HG02571 (cell line): ENCODE measurements around the gene HSDL1.
"Not testable (repeated sequence)": the region's sequence is repeated elsewhere in the genome, so short reads cannot be mapped to it uniquely, and the experiment has no call there.

Experiments
- ATAC-seq: cut with Tn5 transposase; IDR thresholded peaks from one replicate; pipeline ENCODE4 v1.9.1; 2021; ENCODE audit warnings: mild to moderate bottlenecking, moderate library complexity; ENCODE audit not compliant: unreplicated experiment

HSDL1 gene

DNA sequence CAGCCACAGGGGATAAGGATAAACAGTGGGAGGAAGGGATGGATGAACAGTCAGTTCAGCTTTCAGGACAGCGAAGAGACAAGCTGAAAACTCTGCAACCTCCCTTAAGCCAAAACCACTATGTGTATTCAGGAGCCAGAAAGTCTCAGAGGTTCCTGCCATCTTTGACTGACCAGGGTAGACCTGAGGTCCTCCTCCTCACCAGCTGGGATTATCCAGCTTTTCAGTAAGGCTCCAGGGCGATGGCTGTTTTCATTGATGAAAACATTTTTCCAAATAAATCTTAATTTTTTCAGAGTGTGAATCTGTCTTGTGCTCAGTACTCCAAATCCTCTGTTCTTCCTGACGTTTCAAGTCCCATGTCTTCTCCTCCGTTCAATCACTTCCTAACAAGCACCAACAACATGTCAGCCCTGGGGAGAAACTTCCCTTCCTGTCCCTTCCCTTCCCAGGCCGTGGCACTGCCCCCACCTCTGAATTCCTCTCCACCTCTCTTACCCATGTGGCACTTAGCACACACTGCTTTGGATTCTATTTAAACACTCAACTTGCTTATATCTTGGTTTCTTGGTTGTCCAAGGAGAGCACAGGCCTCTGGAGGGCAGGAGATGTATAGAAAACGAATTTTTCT is 5.2 kb downstream of the HSDL1 start:
- ATAC-seq: no peak

DNA sequence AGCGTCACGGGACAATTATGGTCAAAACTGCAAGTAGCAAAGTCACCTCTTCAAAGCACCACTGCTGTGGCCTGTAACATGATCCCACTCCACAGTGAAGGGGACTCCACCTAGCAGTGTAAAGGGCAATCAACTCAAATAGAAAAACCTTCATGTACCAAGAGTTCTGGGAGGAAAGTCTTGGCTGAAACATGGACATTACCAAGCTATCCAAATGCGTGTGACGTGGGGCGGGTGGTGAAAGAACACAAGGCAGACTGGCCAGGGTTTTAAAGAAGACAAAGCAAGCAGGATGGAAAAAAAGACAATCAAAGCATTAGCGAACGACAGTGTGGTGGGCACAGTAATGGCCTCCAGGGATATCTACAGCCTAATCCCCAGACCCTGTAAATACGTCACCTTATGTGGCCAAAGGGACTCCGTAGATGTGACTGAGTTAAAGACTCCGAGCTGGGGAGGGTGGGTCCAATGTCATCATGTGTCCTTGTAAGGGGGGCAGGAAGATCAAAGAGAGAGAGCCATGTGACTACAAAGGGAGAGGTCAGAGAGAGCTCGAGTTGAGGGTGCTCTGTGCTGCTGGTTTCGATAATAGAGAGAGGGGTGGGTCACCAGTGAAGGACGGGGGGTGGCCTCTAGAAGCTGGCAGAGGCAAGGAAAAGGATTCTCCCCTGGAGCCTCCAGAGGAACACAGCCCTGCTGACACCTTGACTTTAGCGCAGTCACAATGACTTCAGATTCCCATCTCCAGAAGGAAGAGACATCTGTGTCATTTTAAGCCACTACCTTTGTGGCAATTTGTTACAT is 6.0 kb downstream of the HSDL1 start:
- no peak for ATAC-seq

GRCh38 chr16:84138500-84138823 is 6.5 kb downstream of the HSDL1 start:
- no peak for ATAC-seq

DNA sequence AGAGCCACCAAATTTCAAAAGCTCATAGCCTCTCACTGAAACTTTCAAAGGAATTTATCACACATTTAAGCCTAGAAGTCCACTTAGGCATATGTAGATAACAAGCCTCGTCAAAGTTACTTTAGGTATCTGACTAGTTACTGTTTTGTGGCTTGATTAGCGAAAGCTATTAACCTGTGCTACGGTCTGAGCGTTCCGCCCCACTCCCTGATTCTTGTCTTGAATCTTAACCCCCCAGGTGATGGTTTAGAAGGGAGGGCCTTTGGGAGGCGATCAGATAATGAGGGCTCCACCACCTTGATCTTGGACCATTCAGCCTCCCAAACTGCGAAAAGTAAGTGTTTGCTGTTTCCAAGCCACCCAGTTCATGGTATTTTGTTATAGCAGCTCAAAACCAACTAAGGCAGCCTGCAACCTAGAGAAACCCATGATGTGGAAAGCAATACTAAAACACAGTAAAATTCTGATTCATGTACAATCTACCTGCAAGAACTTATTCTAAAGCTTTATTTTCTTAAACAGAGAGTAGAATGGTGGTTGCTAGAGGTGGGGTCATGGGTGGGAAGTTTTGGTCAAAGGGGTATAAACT is 7.1 kb downstream of the HSDL1 start:
- no peak for ATAC-seq

GRCh38 chr16:84137287-84137686 is 7.7 kb downstream of the HSDL1 start:
- no peak for ATAC-seq

DNA sequence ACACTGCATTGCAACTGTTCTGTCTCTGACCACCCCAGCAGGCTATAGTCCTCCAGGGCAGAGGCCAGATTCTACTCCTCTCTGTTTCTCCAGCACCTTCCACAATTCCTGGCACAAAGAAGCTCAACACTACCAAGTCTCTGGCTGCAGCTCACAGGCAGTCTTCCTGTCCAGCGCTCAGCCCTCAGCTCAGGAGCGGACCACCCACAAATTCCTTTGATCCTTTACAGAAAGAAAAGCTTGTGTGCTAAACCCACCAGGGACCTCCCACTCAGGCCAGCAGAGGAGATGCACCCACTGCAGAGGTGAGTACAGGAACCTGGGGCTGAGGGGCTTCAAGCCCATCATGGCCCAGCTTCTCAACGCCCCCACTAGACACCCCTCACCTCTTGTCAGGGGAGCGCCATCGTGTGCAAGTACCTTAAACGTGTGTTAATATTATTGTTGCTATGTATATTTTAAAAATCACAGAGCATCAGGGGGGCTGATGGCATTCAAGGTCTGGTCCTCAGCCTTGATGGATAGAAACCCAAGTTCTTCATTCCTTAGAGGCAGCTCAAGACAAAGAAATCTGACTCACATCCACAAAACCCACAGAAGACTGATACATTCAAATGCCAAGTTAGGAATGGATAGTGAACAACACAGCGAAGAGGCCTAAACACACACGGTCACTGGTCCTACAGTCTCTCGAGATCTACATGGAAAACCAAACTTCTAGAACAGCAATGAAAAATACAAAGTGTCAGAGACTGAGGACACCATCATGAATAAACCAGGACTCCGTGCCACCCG is 8.4 kb downstream of the HSDL1 start:
- no peak for ATAC-seq

DNA sequence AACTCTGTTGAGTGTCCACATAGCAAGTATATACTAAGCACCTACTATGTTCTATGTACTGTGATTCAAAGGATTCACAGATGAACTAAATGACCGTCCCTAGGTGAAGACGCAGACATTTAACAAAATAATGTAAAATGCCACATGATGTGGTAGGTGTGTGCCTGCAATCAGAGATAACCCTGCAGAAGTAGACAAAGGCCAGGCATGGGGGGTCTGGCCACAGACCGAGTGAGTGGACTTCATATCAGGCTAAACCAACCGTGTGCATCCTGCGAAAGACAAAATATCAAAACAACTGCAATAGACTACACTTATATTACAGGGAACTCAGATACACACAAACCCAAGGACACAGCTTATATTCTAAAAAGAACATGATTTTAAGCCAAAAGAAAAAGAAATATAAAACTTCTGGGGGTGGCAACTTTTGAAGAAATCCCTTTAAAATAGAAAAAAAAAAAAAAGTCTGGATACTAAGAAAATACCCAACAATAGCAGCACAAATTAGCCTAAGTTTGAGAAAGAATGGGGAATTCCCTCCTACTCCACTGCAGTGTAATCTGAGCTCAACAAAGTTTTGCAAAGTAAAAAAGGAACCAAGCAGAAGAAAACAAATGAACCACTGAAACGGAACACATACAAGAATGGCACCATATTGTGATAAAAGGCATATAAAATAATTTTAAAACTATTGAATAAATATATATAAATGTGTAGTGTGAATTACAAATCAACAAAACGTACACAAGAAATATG is 12.3 kb downstream of the HSDL1 start:
- ATAC-seq: no peak

- no peak for ATAC-seq
Measured at GRCh38 chr16:84131117-84131516, 13.9 kb downstream of the HSDL1 start.

- no peak for ATAC-seq
Measured at GRCh38 chr16:84124257-84125073, 20.5 kb downstream of the HSDL1 start.

DNA sequence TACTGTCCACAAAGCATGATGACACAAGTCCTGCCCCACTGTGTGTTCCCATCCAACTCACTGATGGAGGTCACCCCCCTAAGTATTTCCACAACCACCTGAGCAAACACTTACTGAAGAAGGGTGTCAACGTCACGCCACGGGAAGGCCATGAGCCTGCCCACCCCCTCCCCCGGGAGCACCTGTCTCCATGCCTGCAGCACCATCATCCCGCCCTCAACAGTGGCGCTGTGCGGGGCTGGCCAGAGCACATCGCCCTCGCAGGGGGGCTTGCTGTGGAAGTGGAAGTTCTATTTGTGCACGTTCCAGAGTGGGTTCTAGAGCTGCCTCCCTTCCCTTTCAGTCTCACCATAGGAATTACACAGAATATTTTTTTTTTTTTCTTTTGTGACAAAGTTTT is 24.0 kb downstream of the HSDL1 start:
- no peak for ATAC-seq

GRCh38 chr16:84120023-84120422 is 25.0 kb downstream of the HSDL1 start:
- ATAC-seq: no peak

GRCh38 chr16:84119368-84119767 is 25.6 kb downstream of the HSDL1 start:
- ATAC-seq: no peak

GRCh38 chr16:84118315-84118714 is 26.7 kb downstream of the HSDL1 start:
- not testable (repeated sequence) for ATAC-seq

- ATAC-seq: no peak
Measured at GRCh38 chr16:84117494-84117843, 27.5 kb downstream of the HSDL1 start.

- ATAC-seq: peak; percentile 92
Measured at GRCh38 chr16:84116720-84117493, 28.1 kb downstream of the HSDL1 start, which contains the start of gene MBTPS1. Gene MBTPS1, minus strand, starts transcription at chr16:84116942. Its CDS starts 15,159 bp downstream, at chr16:84101783.

- peak; percentile 22 for ATAC-seq
Measured at GRCh38 chr16:84115919-84116719, 28.9 kb downstream of the HSDL1 start.

DNA sequence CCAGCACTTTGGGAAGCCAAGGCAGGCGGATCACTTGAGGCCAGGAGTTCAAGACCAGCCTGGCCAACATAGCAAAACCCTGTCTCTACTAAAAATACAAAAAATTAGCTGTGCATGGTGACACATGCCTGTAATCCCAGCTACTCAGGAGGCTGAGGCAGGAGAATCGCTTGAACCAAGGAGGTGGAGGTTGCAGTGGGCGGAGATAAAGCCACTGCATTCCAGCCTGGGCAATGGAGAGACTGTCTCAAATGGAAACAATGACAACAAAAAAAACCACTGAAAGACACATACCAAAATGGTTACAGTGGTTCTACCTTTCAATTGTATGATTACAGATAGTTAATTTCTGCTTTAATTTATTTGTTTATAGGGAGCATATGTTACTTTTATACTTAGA is 33.0 kb downstream of the HSDL1 start:
- ATAC-seq: not testable (repeated sequence)

DNA sequence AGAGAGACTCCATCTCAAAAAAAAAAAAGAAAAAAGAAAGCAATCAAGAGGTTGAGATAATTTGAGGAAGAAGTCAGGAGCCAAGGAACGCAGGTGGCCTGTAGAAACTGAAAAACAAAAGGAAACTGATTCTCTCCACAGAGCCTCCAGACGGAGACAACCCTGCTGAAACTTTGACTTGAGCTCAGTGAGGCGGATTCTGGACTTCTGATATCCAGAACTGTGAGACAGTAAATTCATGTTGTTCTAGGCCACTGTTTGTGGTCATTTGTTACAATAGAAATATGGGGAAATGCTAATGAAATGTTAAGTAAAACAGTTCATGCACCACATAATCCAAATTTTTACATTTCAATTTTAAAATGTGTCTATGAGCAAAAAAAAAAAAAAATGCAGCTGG is 33.5 kb downstream of the HSDL1 start:
- no peak for ATAC-seq
